Measurements from ENCODE around the gene TMEM131.
"Not testable (repeated sequence)": the region's sequence is repeated elsewhere in the genome, so short reads cannot be mapped to it uniquely, and the experiment has no call there.

TMEM131 gene, protein sequence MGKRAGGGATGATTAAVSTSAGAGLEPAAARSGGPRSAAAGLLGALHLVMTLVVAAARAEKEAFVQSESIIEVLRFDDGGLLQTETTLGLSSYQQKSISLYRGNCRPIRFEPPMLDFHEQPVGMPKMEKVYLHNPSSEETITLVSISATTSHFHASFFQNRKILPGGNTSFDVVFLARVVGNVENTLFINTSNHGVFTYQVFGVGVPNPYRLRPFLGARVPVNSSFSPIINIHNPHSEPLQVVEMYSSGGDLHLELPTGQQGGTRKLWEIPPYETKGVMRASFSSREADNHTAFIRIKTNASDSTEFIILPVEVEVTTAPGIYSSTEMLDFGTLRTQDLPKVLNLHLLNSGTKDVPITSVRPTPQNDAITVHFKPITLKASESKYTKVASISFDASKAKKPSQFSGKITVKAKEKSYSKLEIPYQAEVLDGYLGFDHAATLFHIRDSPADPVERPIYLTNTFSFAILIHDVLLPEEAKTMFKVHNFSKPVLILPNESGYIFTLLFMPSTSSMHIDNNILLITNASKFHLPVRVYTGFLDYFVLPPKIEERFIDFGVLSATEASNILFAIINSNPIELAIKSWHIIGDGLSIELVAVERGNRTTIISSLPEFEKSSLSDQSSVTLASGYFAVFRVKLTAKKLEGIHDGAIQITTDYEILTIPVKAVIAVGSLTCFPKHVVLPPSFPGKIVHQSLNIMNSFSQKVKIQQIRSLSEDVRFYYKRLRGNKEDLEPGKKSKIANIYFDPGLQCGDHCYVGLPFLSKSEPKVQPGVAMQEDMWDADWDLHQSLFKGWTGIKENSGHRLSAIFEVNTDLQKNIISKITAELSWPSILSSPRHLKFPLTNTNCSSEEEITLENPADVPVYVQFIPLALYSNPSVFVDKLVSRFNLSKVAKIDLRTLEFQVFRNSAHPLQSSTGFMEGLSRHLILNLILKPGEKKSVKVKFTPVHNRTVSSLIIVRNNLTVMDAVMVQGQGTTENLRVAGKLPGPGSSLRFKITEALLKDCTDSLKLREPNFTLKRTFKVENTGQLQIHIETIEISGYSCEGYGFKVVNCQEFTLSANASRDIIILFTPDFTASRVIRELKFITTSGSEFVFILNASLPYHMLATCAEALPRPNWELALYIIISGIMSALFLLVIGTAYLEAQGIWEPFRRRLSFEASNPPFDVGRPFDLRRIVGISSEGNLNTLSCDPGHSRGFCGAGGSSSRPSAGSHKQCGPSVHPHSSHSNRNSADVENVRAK (N-terminal part only)

DNA sequence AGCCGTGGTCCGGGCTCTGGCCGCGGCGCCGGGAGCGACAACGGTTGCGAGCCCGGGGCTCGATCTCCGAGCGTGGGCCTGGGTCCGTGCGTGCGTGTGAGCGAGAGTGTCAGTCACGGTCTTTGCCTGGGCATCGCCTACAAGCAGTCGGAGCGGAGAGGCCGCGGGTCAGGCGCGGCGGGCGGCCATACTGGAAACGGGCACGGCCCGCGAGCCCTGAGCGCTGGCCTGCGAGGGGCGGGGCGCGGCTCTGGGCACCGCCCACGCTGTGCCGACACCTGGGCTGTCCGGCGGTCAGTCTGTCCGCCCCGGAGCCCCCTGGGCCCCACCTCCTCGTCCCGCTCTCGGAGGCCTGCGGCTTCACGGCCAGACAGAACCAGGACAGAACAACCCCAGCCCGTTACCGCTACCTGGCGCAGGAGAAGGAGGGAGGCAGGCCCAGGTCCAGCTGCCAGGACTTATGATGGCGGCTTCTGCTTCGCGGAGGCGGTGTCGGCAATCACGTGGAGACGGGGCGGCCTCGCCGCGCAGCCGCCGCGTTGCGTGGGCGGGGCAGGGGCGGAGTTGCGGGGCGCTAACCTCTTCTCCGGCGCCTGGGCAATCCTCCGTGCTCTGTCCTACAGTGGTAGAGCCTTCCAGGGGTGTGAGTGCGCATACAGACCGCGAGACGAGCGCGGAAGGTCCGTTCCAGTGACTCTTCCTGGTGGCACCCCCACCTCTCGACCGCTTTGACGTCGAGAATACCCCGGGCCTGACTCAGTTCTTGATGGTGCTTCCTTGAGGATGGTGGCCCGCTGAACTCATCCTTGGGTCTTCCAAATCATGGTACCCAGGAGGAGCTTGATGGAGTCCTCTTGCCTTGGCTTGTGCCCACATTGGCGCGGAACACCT is at the start of gene TMEM131:
Gene TMEM131 (minus strand): TSS at position 215 of the 891 bp plus-strand sequence. CDS start 286 bp downstream, outside the sequence.
- peak; percentile 97 for DNase-seq

GRCh38 chr2:98044730-98045129 is 49.0 kb upstream of the TMEM131 start:
- DNase-seq = not testable (repeated sequence)

GRCh38 chr2:98043101-98043500 is 47.4 kb upstream of the TMEM131 start:
- DNase-seq = no peak

DNA sequence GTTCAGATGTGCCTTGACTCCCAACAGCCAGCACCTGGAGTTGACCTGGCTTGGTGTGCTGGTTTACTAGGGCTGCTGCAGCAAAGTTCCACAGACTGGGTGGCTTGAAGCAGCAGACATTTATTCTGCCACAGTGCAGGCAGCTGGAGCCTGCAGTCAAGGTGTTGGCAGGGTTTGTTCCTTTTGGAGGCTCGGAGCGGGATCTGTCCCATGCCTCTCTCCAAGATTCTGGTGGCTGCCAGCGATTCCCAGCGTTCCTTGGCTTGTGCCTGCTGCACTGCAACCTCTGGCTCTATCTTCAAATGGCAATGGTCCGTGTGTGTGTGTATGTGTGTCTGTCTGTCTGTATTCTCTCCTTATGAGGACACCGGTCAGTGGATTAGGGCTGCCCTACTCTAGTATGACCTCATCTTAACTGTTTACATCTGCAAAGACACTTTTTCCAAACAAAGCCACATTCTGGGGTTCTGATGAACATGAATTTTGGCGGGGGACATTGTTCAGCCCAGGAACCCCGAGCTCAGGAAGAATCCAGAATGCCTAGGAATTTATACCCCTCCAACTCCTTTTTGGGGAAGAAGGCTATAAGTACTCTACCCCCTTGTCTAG is 44.7 kb upstream of the TMEM131 start:
- DNase-seq = no peak

DNA sequence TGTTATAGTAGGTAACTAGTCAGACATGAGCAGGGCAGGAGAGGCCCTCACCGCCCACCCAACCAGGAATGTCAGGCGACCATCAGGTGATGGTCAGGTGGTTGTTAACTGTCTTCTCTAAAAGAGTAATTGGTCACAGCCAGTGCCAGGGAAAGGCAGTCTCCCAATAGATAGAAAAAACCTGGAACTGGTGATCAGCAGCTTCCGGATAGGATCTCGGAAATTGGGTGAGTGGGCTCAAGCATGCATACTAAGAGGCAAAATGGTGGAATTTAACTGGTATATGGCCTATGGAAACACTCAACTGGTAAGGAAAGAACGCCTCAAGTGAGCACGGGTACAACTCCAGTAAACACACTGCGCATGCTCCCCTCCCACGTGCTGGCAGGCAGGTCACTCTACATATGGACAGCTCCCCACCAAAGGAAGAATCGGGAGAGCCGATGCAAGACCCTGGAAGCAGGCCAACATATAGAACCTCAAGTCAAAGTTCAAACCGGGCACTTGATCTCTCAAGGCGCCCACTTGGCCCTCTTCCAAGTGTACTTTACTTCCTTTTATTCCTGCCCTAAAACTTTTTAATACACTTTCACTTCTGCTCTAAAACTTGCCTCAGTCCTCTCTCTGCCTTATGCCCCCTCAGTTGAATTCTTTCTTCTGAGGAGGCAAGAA is 43.5 kb upstream of the TMEM131 start:
- no peak for DNase-seq

GRCh38 chr2:98037666-98038336 is 42.1 kb upstream of the TMEM131 start:
- DNase-seq = no peak

DNA sequence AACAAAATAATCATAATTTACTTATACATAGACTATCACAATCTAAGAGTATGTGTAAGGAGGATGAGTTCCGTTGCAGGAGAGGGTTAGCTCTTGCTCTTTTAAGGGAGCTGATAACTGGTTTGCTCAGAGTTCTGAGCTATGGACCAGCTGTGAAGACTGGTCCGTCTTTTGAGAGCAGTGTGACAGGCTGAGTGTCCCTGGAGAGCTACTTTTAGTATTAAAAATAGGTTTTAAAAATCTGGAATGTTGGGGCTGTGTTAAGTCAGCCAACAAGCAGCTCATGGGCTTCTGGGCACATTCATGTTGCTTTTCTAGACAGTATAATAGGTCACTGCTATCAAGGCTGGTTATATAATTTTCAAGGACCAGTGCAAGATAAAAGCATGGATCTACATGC is 41.5 kb upstream of the TMEM131 start:
- DNase-seq = no peak

- DNase-seq = no peak
Observed at GRCh38 chr2:98036349-98037000, 40.7 kb upstream of the TMEM131 start.

GRCh38 chr2:98034745-98035144 is 39.0 kb upstream of the TMEM131 start:
- DNase-seq = no peak

- DNase-seq = no peak
Observed at GRCh38 chr2:98032086-98032485, 36.3 kb upstream of the TMEM131 start.

GRCh38 chr2:98029718-98030222 is 34.0 kb upstream of the TMEM131 start:
- no peak for DNase-seq

- DNase-seq = no peak
Observed at GRCh38 chr2:98028931-98029717, 33.4 kb upstream of the TMEM131 start.

DNA sequence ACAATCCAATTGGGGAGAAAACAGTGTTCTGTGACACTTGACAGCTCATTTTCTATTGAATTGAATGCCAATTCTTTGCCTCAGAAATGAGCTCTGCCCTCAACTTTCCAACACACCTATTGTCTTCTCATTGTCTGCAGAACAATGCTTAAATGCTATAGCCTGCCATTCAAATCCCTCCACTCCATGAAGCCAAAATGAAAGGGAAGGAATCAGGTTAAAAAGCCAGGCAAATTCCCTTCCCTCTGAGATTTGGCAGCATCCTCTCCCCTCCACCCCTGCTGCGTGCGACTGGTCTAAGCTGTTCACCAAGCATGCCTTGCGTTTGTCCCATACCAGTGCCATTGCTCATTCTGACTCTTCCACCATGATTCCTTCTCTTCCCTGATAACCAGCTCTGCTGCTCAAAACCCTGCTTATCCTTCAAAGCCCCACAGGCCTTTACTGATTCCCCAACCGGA is 32.4 kb upstream of the TMEM131 start:
- no peak for DNase-seq

GRCh38 chr2:98027538-98027937 is 31.8 kb upstream of the TMEM131 start:
- DNase-seq = no peak

DNA sequence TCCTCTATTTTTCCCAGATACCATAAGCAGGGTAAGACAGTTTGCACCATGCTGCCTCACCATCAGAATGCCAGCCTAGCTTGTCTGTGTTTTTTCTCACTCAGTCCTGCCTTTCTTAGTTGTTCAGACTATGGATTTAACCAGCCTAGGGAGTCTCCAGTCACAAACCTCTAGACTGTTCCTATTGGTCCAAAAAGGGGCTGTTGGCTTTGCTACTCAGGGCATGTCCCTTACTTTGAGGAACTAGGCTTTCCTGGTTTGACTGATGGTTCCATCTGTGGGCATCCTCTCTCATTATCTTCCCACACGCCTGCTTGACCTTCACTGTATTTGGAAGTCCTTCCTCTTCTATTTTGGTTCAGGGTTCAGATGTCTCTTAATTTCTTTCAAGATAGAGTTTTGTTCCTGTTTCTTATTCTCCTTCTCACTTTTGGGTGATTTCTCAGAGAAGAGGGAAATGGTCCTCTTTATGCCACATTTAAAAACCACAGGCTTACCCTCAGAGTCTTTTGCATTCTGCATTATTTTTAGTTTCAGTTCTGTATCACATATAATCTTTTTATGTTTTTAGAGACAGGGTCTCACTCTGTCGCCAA is 31.3 kb upstream of the TMEM131 start:
- peak; percentile 20 for DNase-seq

DNA sequence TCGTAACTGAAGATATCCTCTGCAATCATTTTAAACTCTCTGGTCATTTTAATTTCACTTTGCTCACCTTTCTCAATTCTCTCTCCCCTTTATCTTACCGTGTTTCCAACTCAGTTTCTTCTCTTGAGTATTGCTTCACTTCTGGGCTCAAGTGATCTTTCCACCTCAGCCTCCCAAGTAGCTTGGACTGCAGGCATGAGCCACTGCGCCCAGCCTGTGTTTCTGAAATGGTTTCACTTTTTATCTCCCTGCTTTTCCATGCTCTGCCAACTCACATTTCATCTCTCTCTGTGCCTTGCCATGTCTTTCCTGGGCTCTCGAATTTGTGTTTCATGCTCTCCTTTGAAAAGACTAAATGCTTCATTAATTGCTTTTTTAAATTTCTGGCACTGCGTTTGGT is 30.5 kb upstream of the TMEM131 start:
- no peak for DNase-seq

DNA sequence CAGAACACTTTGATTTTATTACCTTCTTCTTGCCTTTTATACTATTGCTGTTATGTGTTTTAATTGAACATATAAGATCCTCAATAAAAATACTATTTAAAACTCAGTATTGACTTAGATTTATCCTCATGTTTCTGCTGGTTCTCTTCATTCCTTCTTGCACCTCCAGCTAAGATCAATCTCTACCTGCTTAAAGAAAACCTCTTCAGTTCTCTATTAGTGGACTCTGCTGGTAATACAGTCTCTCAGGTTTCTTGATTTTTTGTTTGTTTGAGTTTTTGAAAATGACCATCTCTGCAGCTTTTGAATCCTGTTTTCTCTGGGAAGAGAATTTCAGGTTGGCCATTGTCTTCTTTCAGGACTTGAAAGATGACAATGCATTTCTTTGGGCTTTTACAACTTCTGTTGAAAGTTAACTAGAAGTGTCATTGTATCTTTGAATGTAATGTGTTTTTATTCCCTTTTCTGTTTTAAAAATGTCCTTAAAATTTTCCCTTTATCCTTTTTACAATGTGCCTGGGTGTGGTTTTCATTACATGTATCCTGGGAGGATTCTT is 29.8 kb upstream of the TMEM131 start:
- no peak for DNase-seq

- DNase-seq = not testable (repeated sequence)
Observed at GRCh38 chr2:98022067-98022466, 26.3 kb upstream of the TMEM131 start.

Measured in KG1 (cell line).